HEK293T (cell line): ENCODE measurements around the gene SLC4A7.

Experiments used
- BHLHE40 ChIP-seq: fragments of 450-650 bp; IDR thresholded peaks from 2 replicates; pipeline ENCODE4 v1.6.1; 2016; ENCODE audit warnings: mild to moderate bottlenecking, moderate library complexity, borderline replicate concordance
- FOXA1 ChIP-seq: fragments of 450-650 bp; IDR thresholded peaks from 2 replicates; pipeline ENCODE4 v1.6.1; 2016; ENCODE audit warnings: mild to moderate bottlenecking
- FOXM1 ChIP-seq: fragments of 450-650 bp; IDR thresholded peaks from 2 replicates; pipeline ENCODE4 v1.6.1; 2017; ENCODE audit warnings: mild to moderate bottlenecking, borderline replicate concordance
- HDGF ChIP-seq: fragments of 450-650 bp; IDR thresholded peaks from 2 replicates; pipeline ENCODE4 v1.6.1; 2017; ENCODE audit warnings: antibody characterized with exemption, borderline replicate concordance
- L3MBTL2 ChIP-seq: fragments of 450-650 bp; conservative IDR thresholded peaks from 2 replicates; pipeline ENCODE4 v1.6.1; 2016; ENCODE audit warnings: mild to moderate bottlenecking
- LEF1 ChIP-seq: fragments of 450-650 bp; IDR thresholded peaks from 2 replicates; pipeline ENCODE4 v1.6.1; 2017; ENCODE audit warnings: mild to moderate bottlenecking, borderline replicate concordance
- SP1 ChIP-seq: fragments of 450-650 bp; IDR thresholded peaks from 2 replicates; pipeline ENCODE4 v1.6.1; 2017
- SUZ12 ChIP-seq: fragments of 450-650 bp; IDR thresholded peaks from 2 replicates; pipeline ENCODE4 v1.6.1; 2016; ENCODE audit warnings: mild to moderate bottlenecking
- TARDBP ChIP-seq: fragments of 450-650 bp; IDR thresholded peaks from 2 replicates; pipeline ENCODE4 v1.6.1; 2016
- TF ChIP-seq, protein P1 (sequence below): fragments of 450-650 bp; IDR thresholded peaks from 2 replicates; pipeline ENCODE4 v1.6.1; 2016

DNA sequence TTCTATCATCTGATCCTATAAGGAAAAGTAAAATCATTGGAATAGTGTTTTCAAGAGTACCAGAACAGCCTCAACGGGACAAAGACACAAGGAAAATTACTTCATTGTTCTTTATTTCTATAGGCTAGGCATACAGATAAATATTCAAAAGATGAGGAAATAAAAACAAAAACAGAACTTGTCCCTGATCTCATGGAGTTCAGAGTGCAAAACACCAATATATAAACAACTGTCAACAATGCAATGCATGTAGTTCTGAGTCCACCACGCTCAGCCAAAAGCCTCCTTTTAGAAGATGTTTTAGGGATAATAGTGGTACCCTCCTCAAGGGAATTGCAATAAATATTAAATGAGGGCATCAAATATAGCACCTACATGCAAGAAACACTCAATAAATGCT lies 4.6 kb upstream of the SLC4A7 start:
- TF ChIP-seq SP1 (no peak), FOXM1 (no peak), HDGF (no peak), BHLHE40 (no peak), LEF1 (no peak), TARDBP (no peak), FOXA1 (no peak), L3MBTL2 (no peak), SUZ12 (no peak)
- TF ChIP-seq, protein P1, sequence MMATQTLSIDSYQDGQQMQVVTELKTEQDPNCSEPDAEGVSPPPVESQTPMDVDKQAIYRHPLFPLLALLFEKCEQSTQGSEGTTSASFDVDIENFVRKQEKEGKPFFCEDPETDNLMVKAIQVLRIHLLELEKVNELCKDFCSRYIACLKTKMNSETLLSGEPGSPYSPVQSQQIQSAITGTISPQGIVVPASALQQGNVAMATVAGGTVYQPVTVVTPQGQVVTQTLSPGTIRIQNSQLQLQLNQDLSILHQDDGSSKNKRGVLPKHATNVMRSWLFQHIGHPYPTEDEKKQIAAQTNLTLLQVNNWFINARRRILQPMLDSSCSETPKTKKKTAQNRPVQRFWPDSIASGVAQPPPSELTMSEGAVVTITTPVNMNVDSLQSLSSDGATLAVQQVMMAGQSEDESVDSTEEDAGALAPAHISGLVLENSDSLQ = no peak
